Neural cell (in vitro differentiated cells): ENCODE results near the gene TBC1D19. TPM values are rescaled to one million over a fixed set of nuclear protein-coding genes. Genes with fewer than 3 reads are reported as not detected.

Experiments used
- H2AFZ ChIP-seq: fragments of 200-600, 300-800 bp; sonication (generic), shearing (Covaris generic); 2 replicates; pipeline ENCODE4 v1.6.0; 2014; ENCODE audit warnings: low read depth, mild to moderate bottlenecking, antibody characterized with exemption, low read length, moderate library complexity
- H3F3A ChIP-seq: fragments of 200-600 bp; shearing (Covaris generic); 2 replicates; pipeline ENCODE4 v1.6.1; 2016; ENCODE audit warnings: mild to moderate bottlenecking, moderate library complexity, mixed read lengths, antibody characterized with exemption, low read length; ENCODE audit not compliant: insufficient read depth, poor library complexity, severe bottlenecking
- H3K27ac ChIP-seq: fragments of 200-600, 300-800 bp; sonication (generic), shearing (Covaris generic); 2 replicates; pipeline ENCODE4 v1.5.1; 2014; ENCODE audit warnings: mild to moderate bottlenecking, low read length, moderate library complexity
- H3K27me3 ChIP-seq: fragments of 300-800, 200-600 bp; sonication (generic), shearing (Covaris generic); 2 replicates; pipeline ENCODE4 v1.6.0; 2014; ENCODE audit warnings: mild to moderate bottlenecking, low read depth, low read length, moderate library complexity; ENCODE audit not compliant: insufficient read depth
- H3K36me3 ChIP-seq: fragments of 300-800, 200-600 bp; sonication (generic), shearing (Covaris generic); 2 replicates; pipeline ENCODE4 v1.5.1; 2014; ENCODE audit warnings: mild to moderate bottlenecking, antibody characterized with exemption, low read length, moderate library complexity; ENCODE audit not compliant: insufficient read depth
- H3K4me2 ChIP-seq: fragments of 300-800, 200-600 bp; sonication (generic), shearing (Covaris generic); 2 replicates; pipeline ENCODE4 v1.6.0; 2014; ENCODE audit warnings: mild to moderate bottlenecking, low read length
- H3K4me3 ChIP-seq: fragments of 300-800, 200-600 bp; sonication (generic), shearing (Covaris generic); 2 replicates; pipeline ENCODE4 v1.5.1; 2014; ENCODE audit warnings: mild to moderate bottlenecking, low read length, moderate library complexity
- H3K79me2 ChIP-seq: fragments of 200-600 bp; shearing (Covaris generic); replicated peaks from 2 replicates; pipeline ENCODE4 v1.6.0; 2014; ENCODE audit warnings: mild to moderate bottlenecking, low read length, moderate library complexity; ENCODE audit not compliant: insufficient read depth
- H3K9ac ChIP-seq: fragments of 300-800, 200-600 bp; sonication (generic), shearing (Covaris generic); 2 replicates; pipeline ENCODE4 v1.6.1; 2016; ENCODE audit warnings: mild to moderate bottlenecking, low read length, mixed read lengths
- H3K9me2 ChIP-seq: fragments of 200-600 bp; shearing (Covaris generic); 2 replicates; pipeline ENCODE4 v1.6.1; 2016; ENCODE audit warnings: mild to moderate bottlenecking, low read length, mixed read lengths; ENCODE audit not compliant: insufficient read depth
- H3K9me3 ChIP-seq: fragments of 200-600, 300-800 bp; sonication (generic), shearing (Covaris generic); 2 replicates; pipeline ENCODE4 v1.6.1; 2016; ENCODE audit warnings: mild to moderate bottlenecking, mixed run types, low read length, moderate library complexity, mixed read lengths
- H4K20me1 ChIP-seq: fragments of 200-600 bp; shearing (Covaris generic); 2 replicates; pipeline ENCODE4 v1.6.1; 2016; ENCODE audit warnings: mild to moderate bottlenecking, mixed run types; ENCODE audit not compliant: insufficient read depth
- CTCF ChIP-seq: fragments of 450-650 bp; IDR thresholded peaks from 2 replicates; pipeline ENCODE4 v1.5.1; 2014; ENCODE audit warnings: antibody characterized with exemption, mild to moderate bottlenecking, moderate library complexity; ENCODE audit not compliant: poor library complexity, severe bottlenecking
- EP300 ChIP-seq: fragments of 450-650 bp; conservative IDR thresholded peaks from 2 replicates; pipeline ENCODE4 v1.6.1; 2014; ENCODE audit warnings: antibody characterized with exemption, mild to moderate bottlenecking, moderate library complexity; ENCODE audit not compliant: poor library complexity, severe bottlenecking
- EZH2 ChIP-seq: fragments of 200-600, 300-800 bp; shearing (Covaris generic), sonication (generic); IDR thresholded peaks from 2 replicates; pipeline ENCODE4 v1.6.1; 2014; ENCODE audit warnings: antibody characterized with exemption, low read length, borderline replicate concordance, mild to moderate bottlenecking; ENCODE audit not compliant: insufficient read depth, poor library complexity, severe bottlenecking
- MXI1 ChIP-seq: fragments of 450-650 bp; conservative IDR thresholded peaks from 2 replicates; pipeline ENCODE4 v1.6.1; 2014; ENCODE audit warnings: antibody characterized with exemption, mild to moderate bottlenecking; ENCODE audit not compliant: poor library complexity, severe bottlenecking
- POLR2AphosphoS5 ChIP-seq: IDR thresholded peaks from 2 replicates; pipeline ENCODE4 v1.6.1; 2012
- RAD21 ChIP-seq: fragments of 450-650 bp; conservative IDR thresholded peaks from 2 replicates; pipeline ENCODE4 v1.6.1; 2014; ENCODE audit warnings: antibody characterized with exemption, mild to moderate bottlenecking, moderate library complexity
- REST ChIP-seq: IDR thresholded peaks from 2 replicates; pipeline ENCODE4 v1.6.1; 2012; ENCODE audit warnings: borderline replicate concordance
- SMC3 ChIP-seq: fragments of 450-650 bp; conservative IDR thresholded peaks from 2 replicates; pipeline ENCODE4 v1.6.1; 2014; ENCODE audit warnings: antibody characterized with exemption, mild to moderate bottlenecking, moderate library complexity; ENCODE audit not compliant: poor library complexity
- TAF1 ChIP-seq: IDR thresholded peaks from 2 replicates; pipeline ENCODE4 v1.6.1; 2012; ENCODE audit warnings: low read depth
- polyA plus RNA-seq: library from polyadenylated mRNA; depleted of rRNA; stranded (reverse); fragments of >200 nt; gene quantifications from 2 replicates; pipeline ENCODE4 v1.2.3, GENCODE V29; 2014

Gene TBC1D19
- polyA plus RNA-seq, 1 donor from 2014 or later, result 23.1 TPM

GRCh38 chr4:26786916-26787315 is 203.0 kb downstream of the TBC1D19 start:
- no peak overlapping the region for H3K9ac ChIP-seq
- H3K27ac ChIP-seq, result no peak overlapping the region

GRCh38 chr4:26787461-26788340 is 203.8 kb downstream of the TBC1D19 start:
- Histone ChIP-seq H3K36me3 (no peaks in the 10 kb centered on the region), H3K79me2 (no peaks in the 10 kb centered on the region), H2AFZ (no peak overlapping the region), H3K9ac (no peak overlapping the region), H3K9me3 (no peaks in the 10 kb centered on the region), H3F3A (no peaks in the 10 kb centered on the region), H4K20me1 (no peaks in the 10 kb centered on the region), H3K9me2 (no peaks in the 10 kb centered on the region), H3K27me3 (no peaks in the 10 kb centered on the region), H3K27ac (no peak overlapping the region), H3K4me2 (no peak overlapping the region), H3K4me3 (no peak overlapping the region)
- no peak for TF ChIP-seq SMC3
- no peak for TF ChIP-seq EZH2
- no peak for TF ChIP-seq REST
- no peak for TF ChIP-seq RAD21
- no peak for TF ChIP-seq POLR2AphosphoS5
- TF ChIP-seq CTCF, result no peak
- TF ChIP-seq MXI1, result no peak
- TF ChIP-seq EP300, result no peak
- TF ChIP-seq TAF1, result no peak

More at GRCh38 chr4:26786916-26787315, 203.0 kb downstream of the TBC1D19 start:
- Histone ChIP-seq H2AFZ (no peak overlapping the region), H3K79me2 (no peaks in the 10 kb centered on the region), H4K20me1 (no peaks in the 10 kb centered on the region), H3K9me3 (no peaks in the 10 kb centered on the region), H3K9me2 (no peaks in the 10 kb centered on the region), H3K27me3 (no peaks in the 10 kb centered on the region), H3K4me2 (no peak overlapping the region), H3K36me3 (no peaks in the 10 kb centered on the region), H3F3A (no peaks in the 10 kb centered on the region), H3K4me3 (no peak overlapping the region)
- TF ChIP-seq RAD21 (no peak), MXI1 (no peak), SMC3 (no peak), TAF1 (no peak), REST (no peak)
